ENCODE measurements around the gene HDAC10.
A peak's percentile ranks its signal among the peaks of the same experiment; 100 is the strongest.
"Not testable (repeated sequence)": the region's sequence is repeated elsewhere in the genome, so short reads cannot be mapped to it uniquely, and the experiment has no call there.

Gene HDAC10

GRCh38 chr22:50285568-50286229 is 34.6 kb upstream of the HDAC10 start:
- DNase-seq, result no peak

- DNase-seq, result no peak
Observed at GRCh38 chr22:50284479-50284878, 33.4 kb upstream of the HDAC10 start.

GRCh38 chr22:50283821-50284220 is 32.8 kb upstream of the HDAC10 start:
- no peak for DNase-seq

- DNase-seq, result no peak
Observed at GRCh38 chr22:50282361-50283155, 31.5 kb upstream of the HDAC10 start.

- DNase-seq, result no peak
Observed at GRCh38 chr22:50281957-50282356, 30.9 kb upstream of the HDAC10 start.

- DNase-seq, result no peak
Observed at GRCh38 chr22:50281384-50281760, 30.3 kb upstream of the HDAC10 start.

- DNase-seq, result no peak
Observed at GRCh38 chr22:50280708-50281383, 29.8 kb upstream of the HDAC10 start.

GRCh38 chr22:50280022-50280707 is 29.1 kb upstream of the HDAC10 start:
- DNase-seq, result no peak

GRCh38 chr22:50278956-50279619 is 28.0 kb upstream of the HDAC10 start:
- DNase-seq, result no peak

- DNase-seq, result no peak
Observed at GRCh38 chr22:50278461-50278860, 27.4 kb upstream of the HDAC10 start.

- DNase-seq, result no peak
Observed at GRCh38 chr22:50277761-50278160, 26.7 kb upstream of the HDAC10 start.

GRCh38 chr22:50276143-50276542 is 25.1 kb upstream of the HDAC10 start:
- no peak for DNase-seq

GRCh38 chr22:50275181-50276055 is 24.4 kb upstream of the HDAC10 start:
- DNase-seq, result no peak

- no peak for DNase-seq
Observed at GRCh38 chr22:50274771-50275170, 23.7 kb upstream of the HDAC10 start.

- peak; percentile 27 for DNase-seq
Observed at GRCh38 chr22:50274311-50274710, 23.2 kb upstream of the HDAC10 start.

- DNase-seq, result not testable (repeated sequence)
Observed at GRCh38 chr22:50273781-50274180, 22.7 kb upstream of the HDAC10 start.

- DNase-seq, result not testable (repeated sequence)
Observed at GRCh38 chr22:50273352-50273751, 22.3 kb upstream of the HDAC10 start.

- no peak for DNase-seq
Observed at GRCh38 chr22:50272044-50272802, 21.2 kb upstream of the HDAC10 start.

- DNase-seq, result peak; percentile 43
Observed at GRCh38 chr22:50271519-50271970, 20.5 kb upstream of the HDAC10 start.

- DNase-seq, result no peak
Observed at GRCh38 chr22:50270666-50271394, 19.8 kb upstream of the HDAC10 start.
